Activated gamma-delta T cell treated with Interleukin-2 at 50 U/mL for 16 hours (primary cell): ENCODE data around the gene MYO1B.

ENCODE experiments used
- DNase-seq: peaks from one replicate; pipeline ENCODE4 v3.0.0-alpha.2; 2020

The MYO1B gene

DNA sequence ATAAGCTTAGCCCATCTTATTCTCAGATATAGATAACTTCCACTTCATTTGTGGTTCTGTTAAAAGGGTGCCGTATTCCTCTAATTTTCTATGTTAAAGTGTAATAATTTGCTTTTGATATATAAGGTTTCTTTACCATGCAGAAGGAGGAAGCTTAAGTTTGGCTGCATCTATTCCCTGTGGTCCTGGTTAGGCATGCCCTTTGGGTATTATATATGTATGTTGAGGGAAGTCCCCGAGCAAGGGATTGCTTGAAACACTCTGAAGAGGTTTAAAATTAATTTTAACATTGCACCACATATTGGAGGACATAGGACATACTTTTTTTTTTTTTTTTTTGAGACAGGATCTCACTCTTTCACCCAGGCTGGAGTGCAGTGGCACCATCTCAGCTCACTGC, 16.9 kb upstream of the MYO1B start:
- DNase-seq: no peak

DNA sequence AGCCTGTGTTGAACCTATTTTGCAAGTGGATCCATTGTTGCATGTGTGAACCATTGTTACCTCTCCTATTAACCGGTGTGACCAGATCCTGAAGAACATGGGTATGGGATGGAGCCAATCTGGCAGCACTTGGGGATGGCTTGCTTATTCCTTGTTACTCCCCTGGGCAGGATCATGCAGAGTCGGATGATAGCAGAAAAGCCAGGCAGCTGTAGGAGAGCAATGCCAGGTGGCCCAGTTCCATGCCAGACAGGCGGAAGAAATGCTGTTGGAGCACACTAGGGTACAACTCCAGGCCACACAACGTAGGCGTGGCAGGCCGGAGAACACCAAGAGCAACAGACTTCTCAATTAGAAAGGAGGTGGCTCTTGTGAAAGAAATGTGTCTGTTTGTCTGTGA, 16.3 kb upstream of the MYO1B start:
- no peak for DNase-seq

DNA sequence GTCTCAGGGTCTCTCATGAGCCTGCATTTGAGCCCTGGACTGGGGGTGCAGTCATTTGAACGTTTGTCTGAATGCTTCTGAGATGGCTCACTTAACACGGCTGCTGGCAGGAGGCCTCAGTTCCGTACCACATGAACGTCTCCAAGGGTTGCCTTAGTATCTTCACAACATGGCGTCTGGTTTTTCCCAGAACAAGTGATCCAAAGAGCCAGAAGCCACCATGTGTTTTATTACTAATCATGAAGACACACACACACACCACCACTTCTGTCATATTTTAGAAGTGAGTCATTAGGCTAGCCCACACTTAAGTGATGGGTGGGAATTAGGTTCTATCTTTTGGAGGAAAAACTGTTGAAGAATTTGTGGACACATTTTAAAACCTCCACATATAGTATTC, 15.0 kb upstream of the MYO1B start:
- no peak for DNase-seq

DNA sequence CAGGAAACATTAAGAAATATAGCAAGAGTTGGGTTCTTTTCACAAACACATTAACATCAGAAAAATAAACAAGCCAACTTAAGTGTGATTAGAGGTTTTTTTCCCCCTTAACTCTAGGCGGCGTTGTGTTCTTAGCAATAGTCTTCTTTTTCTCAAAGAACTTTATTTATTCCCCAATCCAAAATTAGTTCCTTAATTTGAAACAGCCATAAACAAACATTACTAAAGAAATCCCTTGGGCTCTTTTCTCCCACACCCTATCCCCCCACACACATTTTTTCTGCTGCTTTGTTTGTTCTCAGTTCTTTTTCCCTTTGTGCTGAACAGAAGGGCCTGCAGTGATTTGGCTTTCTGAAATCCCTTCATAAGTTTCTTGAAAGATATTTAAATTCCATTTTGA, 13.2 kb upstream of the MYO1B start:
- DNase-seq: no peak

DNA sequence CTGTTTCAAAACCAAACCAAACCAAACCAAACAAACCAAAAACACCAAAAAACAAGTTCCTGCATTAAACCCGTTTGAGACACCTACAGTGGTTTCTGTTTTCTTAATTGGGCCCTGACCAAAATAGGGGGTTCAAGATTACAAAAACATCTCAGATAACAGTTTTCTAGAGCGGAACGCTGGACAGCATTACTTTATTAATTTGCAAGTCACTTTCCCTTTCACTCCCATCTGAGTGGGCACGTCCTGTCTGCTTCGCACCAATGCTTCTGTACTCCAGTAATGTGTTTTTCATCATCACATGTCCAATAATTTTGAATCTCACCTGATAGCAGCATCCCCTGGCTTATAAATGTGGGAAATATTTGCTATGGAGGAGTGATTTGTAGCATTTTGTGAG, 11.7 kb upstream of the MYO1B start:
- no peak for DNase-seq

DNA sequence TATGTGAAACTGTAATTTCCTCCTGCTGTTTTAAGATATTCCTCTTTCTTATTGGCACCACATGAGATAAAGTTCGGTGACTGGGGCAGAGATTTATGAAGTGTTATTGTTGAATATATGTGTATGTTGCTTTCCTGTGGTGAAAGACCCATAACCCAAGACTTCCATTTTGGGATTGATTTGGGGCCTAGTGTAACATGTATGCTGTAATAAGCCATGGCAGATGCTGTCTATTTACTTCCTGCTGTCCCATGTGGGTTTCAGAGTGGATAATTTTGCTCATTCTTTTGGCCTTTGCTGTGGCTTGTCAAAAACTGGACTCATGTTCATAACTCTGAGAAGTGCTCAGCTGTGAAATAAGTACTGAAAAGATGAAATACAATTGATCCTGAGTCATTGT, 10.8 kb upstream of the MYO1B start:
- no peak for DNase-seq

DNA sequence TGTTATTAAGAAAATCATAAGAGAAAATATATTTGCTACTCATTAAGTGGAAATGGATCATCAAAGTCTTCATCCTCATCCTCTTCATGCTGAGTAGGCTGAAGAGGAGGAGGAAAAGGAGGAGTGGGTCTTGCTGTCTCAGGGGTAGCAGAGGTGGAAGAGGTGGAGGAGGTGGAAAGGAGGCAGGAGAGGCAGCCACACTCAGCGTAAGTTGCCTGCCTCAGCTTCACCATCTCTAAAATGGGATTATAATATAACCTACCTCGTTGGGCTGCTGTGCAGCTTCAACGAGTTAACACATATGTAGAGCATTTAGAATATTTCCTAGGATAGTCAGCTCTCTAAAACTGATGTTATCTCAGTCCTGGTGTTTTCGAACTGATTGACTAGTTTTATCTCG, 4.3 kb upstream of the MYO1B start:
- no peak for DNase-seq

DNA sequence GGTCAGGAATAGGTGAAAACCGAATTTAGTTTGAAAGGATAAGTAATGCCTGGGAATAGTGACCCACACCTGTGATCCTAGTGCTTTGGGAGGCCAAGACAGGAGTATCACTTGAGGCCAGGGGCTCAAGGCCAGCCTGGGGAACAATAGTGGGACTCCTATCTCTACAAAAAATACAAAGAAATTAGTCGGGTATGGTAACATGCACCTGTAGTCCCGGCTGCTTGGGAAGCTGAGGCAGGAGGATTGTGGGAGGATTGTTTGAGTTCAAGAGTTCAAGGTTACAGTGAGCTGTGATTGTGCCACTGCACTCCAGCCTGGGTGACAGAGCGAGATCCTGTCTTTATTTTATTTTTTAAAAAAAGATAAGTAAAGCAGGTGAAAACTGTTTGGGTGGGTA, 3.8 kb upstream of the MYO1B start:
- DNase-seq: no peak

DNA sequence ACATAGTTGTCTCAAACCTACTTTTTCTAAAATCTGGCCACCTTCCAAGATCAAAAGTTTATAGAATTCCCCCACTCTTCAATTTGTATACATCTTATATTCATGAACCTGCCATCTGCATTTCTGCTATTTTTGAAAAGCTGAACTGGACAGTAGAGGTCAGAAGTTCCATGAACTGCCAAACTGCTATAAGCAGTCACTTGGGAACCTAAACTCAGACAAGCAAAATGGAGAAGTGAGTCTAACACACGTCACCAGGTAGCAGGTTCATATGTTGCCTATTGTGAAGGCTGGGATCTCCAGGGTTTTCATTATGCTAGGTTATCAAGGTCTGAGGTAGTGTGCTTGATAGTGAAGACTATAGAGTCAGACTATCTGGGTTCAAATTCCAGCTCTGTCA, 2.0 kb upstream of the MYO1B start:
- no peak for DNase-seq

DNA sequence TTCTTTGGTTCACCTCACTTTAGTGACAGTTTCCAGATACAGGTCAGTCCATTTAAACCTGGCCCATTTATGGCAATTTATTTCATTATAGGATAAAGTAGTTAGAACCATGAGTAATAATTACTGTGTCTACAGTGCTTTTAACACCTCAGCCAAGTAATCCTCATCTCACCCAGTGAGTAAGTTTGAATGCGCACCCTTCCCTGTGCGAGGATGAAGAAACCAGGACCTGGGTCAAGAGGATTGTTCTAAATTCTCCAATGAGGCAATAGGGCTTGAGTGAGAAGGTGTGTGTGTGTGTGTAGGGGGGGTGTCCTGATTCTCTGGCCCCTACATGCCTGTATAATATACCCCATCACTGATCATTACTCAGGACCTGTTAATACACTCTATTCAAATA, 854 bp upstream of the MYO1B start:
- DNase-seq: no peak

DNA sequence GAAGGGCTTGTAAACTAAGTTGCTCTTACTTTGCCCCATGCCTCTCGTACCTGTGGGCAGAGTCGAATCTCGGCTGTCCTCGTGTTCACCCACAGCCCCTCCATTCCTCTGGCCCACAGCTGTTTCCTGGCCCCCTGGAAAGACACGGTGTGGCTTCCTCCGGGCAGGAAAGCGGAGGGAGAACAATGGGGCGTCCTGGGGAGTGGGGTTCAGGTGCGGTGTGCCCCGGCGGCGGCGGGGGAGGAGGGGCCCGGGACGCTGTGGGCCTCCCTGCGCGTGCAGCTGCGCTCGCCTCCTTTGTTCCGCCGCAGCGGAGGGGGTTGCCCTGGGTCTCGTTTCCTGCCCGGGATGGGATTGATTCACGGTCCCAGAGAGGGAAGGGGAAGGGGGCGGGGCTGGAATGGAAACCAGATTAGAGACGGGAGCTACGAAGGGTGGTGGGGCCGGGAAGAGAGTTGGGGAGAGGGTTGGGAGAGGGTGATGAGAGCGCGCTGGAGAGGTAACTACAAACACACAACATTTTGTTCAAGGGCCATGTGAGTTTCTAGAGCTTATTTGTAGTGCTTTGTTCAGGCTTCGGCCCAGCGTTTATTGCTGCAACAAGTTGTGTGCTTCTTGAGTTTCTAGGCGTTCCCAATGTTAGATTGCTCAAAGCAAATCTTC, 796 bp downstream of the MYO1B start:
- no peak for DNase-seq

DNA sequence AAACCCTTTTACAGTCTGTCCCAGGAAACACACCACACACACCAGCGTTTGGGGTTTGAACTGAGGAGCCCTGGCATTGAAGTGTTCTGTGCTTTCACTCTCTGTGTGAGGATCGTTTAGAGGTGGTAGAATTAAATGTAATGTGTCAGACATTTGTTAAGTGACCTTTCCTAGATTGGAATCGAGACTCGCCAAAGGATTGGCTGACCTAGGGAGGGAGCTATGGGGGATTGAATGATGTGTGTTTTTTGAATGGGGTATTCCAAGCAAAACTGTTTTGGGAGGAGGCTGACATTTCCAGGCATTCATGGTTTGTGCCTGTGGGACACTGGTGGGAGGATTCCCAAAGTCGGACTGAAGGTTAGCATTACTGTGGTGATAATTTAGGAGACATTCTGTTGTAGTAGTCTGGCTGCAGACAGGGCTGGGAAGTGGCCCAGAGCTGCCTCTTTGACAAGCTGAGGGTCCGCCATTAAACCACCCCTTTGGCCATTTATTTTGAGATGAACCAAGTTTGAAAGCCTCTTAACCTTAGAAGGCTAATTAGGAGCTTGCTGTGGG, 1.7 kb downstream of the MYO1B start:
- no peak for DNase-seq

DNA sequence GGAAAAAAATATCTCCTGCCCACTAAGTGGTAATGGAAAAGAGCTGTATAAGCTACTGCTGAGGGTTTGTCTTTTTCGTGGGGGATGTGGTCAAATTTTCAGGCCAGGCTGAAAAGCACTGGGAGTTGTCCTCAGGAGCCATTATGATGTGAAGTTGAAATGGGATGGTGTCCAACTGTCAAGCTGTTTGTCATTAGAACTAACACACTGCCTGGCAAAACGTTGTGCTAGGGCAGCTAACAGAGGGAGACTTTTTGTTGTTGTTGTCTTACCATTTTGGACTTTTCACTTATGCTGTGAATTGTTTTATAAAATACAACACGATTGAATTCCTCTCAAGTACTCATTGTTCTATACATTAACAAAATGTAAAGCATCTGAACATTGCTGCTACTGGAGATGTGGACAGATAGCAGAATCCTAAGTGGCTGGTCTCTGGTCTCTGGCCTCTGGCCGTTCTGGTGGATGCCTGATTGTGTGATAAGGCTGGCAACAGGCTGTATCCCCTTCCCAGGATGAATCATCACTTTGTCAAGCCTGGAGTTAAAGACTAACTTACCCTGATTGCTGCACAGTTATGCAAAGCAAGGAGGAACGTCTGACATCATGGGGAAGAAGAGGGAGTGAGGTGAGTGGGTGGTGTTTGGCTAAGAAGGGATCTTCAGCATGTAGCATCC, 2.3 kb downstream of the MYO1B start:
- no peak for DNase-seq

DNA sequence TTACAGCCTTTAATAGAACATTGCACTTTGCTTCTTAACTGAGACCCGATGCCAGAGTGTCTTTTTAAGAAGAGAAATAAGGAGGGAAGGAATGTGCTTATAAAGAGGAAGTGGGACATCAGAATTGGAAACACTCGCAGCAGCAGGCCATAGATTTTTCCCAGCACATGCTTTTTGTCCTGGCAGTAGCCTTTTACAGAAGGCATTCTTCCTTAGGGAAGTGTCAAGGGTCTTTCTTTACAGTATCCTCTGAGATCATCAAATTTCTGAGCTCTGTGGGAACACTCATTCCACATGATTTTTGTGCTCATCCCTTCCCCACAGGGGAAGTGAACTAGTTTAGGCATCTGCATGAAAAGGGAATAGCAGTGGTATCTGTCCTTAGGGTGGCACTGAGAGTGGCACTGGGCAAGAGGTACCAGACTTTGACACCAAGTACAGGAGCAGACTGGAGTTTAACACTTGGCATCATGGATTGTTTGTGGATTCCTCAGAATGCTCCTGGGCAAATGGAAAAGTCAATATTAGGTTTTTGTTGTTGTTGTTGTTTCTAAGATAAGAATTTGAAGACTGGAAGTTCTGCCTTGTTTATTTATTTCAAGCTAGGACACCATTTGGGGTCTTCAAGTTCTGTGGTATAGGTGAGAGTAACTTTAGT, 4.1 kb downstream of the MYO1B start:
- no peak for DNase-seq

DNA sequence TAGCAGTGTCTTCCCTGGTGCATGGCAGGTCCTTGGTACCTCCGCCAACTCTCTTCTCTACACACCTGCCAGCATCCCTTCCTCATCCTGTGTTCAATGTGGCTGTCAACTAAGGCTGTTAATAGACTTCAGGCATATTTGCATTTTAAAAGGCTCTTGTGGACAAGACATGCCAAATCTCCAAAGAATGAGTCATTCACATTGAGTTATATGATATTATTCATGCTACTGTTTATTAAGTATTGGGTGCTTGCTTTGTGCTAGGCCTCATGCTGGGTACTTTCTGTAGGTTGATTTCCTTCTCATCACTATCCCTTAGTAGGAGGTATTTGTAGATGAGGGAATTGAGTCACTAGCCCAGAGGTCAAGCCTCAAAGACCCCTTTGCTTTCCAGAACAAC, 5.2 kb downstream of the MYO1B start:
- DNase-seq: no peak

DNA sequence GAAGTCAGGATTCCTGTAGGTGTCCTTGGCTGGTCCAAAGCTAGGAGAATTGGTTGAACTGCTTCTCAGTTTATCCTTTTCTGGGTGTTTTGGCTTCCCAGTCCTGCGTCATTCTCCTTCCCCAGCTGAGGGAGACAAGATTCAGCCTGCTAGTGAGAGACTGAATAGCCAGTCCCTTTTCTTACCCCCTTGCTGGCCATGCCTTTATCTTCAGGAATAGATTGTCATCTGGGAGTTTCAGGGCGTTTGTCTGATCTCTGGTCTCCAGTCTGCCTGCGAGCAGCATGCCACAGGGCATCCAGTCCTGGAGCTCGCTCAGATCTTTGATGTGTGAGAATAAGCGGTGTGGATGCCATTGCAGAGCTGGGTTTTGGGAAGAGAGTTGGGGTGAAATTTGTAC, 5.8 kb downstream of the MYO1B start:
- DNase-seq: no peak

DNA sequence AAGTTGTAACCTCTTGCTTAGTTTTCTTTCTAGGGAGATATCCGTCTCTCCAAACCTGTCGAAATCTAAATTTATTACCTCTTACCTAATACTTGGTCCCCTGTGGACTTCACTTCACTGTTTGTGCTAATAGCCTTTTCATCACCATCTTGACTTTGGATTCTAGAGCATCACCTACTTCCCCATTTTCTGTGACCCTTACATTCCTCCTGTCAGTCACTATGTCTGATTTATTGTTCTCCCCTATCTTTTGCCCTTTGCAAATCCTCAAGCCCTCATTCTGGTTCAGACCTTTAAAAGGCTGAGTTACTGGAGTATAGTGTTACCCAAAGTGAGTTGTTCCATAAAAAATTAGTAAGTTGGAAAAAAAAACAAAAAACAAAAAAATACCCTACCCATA, 7.5 kb downstream of the MYO1B start:
- no peak for DNase-seq

DNA sequence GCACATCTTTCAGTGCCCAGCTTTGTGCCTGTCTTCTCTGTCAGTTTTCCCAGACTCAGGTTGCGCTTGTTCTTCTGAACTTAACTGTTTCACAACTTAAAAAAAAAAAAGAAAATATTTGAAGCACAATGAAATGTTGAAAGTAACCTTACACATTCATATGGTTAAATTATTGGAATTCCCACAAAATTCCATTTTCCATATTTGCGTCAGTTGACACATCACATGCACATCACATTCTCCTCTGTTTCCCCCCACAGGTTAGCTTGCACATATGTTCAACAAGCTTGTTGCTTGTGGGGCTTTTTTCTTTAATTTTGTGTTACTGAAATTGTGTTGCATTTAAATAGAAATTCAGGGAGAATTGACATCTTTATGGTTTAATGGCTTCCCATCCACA, 8.3 kb downstream of the MYO1B start:
- DNase-seq: no peak

DNA sequence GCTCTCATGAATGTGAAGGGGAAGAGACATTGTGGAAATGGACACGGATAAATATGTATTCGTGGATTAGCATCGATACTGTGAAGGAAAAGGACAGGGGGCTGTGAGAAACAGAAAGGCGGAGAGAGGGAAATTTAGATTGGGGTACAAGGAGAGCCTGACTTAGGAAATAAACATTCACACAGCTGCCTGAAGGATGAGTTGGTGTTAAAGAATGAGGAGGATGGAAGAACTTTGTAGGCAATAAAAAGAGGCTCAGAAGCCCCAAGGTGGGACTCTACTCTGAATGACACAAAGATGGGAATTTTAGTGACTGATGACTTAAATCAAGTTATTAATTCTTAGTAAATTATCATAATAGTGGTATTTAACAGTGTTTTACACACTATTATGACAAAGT, 10.1 kb downstream of the MYO1B start:
- no peak for DNase-seq

DNA sequence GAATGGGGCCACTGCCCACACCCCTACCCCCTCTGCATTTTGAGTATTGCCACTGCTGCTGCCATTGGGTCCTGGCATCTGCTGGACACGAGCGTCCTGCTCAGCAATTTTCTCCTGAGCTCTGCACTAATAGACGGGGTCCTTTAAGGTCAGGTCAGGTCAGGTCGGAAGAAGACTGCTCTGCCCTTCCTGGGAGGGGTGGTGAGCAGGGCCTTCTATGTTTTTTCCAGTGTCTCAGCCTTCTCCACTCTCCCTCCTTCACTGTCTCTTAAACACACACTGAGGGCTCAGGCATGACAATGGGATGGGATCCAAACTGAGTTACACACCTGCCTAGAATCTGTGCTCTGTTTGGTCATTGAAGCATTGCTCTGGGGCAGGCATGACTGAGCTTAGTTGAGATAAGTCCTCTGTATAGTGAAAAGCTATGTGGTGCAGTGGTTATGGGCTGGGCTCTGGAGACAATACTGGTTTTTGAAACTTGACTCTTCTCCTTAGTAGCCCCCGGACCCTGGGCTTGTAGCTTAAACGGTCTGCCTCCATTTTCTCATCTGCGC, 10.6 kb downstream of the MYO1B start:
- DNase-seq: no peak

DNA sequence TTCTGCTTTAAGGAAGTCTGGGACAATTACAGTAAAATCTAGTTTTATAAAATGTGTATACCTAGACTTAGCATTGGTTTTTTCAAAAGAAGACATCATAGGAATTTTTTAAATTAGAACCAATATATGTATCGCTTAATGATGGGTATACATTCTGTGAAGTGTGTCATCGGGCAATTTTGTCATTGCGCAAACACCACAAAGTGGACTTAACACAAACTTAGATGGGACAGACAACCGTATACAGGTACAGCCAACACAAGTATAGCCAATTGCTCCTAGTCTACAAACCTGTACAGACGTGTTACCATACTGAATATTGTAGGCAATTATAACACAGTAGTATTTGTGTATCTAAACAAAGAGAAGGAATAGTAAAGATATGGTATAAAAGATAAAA, 12.7 kb downstream of the MYO1B start:
- no peak for DNase-seq

DNA sequence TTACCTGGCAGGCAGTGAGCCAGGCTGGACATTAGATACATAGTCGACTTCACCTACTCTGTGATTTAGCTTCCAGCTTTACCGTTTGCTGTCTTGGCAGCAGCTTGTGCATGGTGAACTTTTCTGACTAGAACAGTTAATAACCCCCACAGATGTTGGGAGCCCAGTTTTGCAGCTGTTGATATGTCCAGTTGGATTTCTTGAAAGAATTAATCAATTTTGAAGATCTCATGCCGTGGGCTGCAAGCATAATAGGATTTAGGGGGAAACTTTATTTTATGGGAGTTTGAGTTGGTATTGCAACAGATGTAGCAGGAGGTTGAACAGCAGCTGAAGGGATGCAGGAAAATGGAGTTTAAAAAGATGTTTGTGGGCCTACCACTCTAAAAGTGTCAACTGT, 13.8 kb downstream of the MYO1B start:
- DNase-seq: no peak

DNA sequence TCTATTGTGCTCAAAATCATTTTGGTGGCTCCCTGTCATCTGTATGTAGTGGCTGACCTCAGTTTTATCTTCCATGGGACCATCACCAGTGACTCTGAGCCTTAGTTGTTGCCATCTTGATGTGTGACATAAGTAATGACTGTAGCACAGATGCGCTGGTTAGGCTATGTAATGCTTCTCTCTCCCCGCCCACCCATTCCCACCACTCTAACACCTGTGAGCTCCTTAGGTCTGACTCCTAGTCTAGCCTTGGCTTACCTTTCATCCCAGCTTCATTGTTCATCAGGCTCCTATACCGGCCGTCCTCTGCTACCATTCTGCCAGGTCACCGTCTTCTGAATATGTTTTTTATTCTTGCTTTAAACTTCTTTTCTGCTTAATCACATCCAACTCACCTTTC, 17.2 kb downstream of the MYO1B start:
- no peak for DNase-seq

DNA sequence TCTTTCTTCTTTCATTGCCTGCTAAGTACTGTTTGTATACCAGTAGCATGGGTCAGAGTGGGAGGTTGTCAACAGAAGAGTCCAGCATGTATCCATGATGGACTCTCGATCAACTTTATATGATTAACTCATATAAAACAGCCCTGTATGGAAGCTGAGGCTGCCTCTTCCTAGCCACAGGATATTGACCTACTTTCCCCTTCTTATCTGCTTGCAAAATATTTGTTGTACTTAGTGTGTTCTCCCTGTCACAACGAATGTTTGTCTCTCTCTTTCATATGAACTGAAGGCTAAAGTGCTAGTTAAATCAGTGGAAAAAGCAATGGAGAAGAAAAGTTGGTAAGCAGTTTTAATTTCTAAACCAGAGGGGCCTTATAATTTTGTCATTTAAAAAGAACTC, 17.8 kb downstream of the MYO1B start:
- DNase-seq: no peak
